Measurements from ENCODE around the gene GIT1.

GIT1 gene

DNA sequence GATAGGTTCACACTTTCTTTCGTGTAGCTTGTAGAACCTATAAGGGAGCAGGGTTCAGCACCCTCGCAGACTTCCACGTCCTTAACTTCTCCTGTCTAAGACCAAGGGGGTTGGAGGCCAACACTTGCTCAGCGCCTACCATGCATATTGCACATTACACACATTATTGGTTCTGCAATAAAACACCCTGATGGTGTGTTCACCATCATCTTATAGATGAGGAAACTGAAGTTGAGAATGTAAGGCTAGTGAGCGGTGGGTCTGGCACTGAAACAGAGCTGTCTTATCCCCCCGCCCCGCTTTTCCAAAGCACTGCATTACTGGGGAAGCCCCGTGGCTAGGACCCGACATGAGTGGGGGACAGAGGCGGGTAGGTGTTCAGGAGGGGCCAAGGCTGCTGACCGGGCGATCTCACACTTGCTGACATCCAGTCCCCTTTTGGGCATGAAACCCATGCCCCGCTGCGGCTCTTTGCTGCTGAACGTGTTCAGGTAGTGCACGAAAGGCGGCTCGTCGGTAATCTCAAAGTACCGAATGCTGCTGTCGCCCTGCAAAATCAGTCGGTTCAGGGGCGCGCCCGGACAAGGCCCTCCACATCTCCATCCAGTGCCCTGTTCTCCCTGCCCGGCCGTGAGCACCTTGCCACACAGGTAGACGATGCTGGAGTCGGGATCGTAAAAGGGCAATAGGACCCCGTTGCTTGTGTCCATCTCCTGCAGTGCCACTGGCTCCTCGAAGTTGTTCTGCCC is 27.0 kb upstream of the GIT1 start:
- TF ChIP-seq FOXP2 (optimal IDR thresholded peaks at IDR 0.05; ENCODE audit: borderline replicate concordance, extremely low read depth, extremely low read length, insufficient read depth) (no peak), TAF1 (IDR thresholded peaks at IDR 0.05; ENCODE audit: borderline replicate concordance, insufficient read depth, low read length) (no peak), POLR2AphosphoS5 (IDR thresholded peaks at IDR 0.05; ENCODE audit: low read depth, low read length) (no peak), SIN3A (IDR thresholded peaks at IDR 0.05; ENCODE audit: borderline replicate concordance, insufficient read depth, low read length) (no peak)
- TF ChIP-seq, protein P1, sequence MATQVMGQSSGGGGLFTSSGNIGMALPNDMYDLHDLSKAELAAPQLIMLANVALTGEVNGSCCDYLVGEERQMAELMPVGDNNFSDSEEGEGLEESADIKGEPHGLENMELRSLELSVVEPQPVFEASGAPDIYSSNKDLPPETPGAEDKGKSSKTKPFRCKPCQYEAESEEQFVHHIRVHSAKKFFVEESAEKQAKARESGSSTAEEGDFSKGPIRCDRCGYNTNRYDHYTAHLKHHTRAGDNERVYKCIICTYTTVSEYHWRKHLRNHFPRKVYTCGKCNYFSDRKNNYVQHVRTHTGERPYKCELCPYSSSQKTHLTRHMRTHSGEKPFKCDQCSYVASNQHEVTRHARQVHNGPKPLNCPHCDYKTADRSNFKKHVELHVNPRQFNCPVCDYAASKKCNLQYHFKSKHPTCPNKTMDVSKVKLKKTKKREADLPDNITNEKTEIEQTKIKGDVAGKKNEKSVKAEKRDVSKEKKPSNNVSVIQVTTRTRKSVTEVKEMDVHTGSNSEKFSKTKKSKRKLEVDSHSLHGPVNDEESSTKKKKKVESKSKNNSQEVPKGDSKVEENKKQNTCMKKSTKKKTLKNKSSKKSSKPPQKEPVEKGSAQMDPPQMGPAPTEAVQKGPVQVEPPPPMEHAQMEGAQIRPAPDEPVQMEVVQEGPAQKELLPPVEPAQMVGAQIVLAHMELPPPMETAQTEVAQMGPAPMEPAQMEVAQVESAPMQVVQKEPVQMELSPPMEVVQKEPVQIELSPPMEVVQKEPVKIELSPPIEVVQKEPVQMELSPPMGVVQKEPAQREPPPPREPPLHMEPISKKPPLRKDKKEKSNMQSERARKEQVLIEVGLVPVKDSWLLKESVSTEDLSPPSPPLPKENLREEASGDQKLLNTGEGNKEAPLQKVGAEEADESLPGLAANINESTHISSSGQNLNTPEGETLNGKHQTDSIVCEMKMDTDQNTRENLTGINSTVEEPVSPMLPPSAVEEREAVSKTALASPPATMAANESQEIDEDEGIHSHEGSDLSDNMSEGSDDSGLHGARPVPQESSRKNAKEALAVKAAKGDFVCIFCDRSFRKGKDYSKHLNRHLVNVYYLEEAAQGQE (IDR thresholded peaks at IDR 0.05; ENCODE audit: insufficient read depth in 1 of 2, low read depth in 2 of 2, low read length in 2 of 2), result no peak

DNA sequence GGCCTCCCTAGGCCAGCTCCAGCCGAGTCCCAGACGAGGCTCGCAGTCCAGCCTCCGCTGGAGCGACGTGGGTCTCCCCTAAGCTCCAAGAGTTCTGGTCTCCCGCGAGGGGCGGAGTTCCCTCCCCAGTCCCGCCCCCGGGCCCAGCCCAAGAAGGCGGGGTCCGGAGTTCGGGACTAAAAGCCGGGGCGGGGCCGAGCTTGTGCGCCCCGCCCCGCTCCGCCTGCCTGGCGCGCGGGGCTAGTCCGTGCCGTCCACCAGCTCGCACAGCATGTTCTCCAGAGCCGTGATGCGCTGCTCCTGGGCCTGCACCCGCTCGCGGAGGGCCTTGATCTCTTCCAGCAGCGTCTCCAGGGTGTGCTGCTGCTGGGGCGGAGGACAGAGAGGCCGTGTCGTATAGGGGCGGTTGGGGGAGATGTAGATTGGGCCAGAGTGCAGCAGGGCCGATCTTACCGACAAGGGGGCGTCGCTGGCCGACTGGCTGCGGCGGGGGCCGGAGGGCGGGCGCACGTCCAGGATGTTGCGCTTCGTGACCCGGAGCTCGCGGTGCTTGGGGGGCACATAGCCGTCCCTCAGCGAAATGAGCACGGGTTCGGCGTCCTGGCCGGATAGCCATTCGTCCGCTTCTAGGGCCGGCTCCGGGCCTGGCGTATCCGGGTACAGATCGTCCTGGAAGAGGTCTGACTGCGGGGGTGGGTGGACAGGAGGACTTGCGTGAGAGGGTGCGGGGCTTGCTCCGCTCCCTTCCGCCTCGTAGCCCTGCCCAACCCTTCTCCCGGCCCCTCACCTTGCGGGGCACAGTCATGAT is 26.2 kb upstream of the GIT1 start:
- no peak for TF ChIP-seq TAF1 (IDR thresholded peaks at IDR 0.05; ENCODE audit: borderline replicate concordance, insufficient read depth, low read length)
- TF ChIP-seq, protein P1 (IDR thresholded peaks at IDR 0.05; ENCODE audit: insufficient read depth in 1 of 2, low read depth in 2 of 2, low read length in 2 of 2), result no peak
- no peak for TF ChIP-seq FOXP2 (optimal IDR thresholded peaks at IDR 0.05; ENCODE audit: borderline replicate concordance, extremely low read depth, extremely low read length, insufficient read depth)
- TF ChIP-seq POLR2AphosphoS5 (IDR thresholded peaks at IDR 0.05; ENCODE audit: low read depth, low read length), result no peak

DNA sequence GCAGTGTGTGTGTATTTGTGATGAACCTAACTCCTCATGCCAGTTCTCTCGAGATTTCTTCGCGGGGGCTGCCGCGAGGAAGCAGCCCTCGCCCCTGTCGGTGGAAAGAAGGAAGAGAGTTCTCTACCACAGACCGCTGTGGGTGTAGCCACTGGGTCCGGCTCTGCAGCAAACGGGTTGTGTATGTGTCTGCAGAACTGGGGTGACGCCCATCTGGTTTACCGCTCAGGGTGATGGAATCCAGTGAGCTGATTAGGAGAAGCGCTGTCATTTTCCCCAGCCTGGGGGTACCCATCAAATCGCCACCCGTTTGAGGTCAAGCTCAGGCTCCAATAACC is 25.6 kb upstream of the GIT1 start:
- TF ChIP-seq TAF1 (IDR thresholded peaks at IDR 0.05; ENCODE audit: borderline replicate concordance, insufficient read depth, low read length), result no peak
- no peak for TF ChIP-seq FOXP2 (optimal IDR thresholded peaks at IDR 0.05; ENCODE audit: borderline replicate concordance, extremely low read depth, extremely low read length, insufficient read depth)
- TF ChIP-seq SIN3A (IDR thresholded peaks at IDR 0.05; ENCODE audit: borderline replicate concordance, insufficient read depth, low read length), result no peak
- TF ChIP-seq, protein P1 (IDR thresholded peaks at IDR 0.05; ENCODE audit: insufficient read depth in 1 of 2, low read depth in 2 of 2, low read length in 2 of 2), result no peak
- no peak for TF ChIP-seq POLR2AphosphoS5 (IDR thresholded peaks at IDR 0.05; ENCODE audit: low read depth, low read length)

DNA sequence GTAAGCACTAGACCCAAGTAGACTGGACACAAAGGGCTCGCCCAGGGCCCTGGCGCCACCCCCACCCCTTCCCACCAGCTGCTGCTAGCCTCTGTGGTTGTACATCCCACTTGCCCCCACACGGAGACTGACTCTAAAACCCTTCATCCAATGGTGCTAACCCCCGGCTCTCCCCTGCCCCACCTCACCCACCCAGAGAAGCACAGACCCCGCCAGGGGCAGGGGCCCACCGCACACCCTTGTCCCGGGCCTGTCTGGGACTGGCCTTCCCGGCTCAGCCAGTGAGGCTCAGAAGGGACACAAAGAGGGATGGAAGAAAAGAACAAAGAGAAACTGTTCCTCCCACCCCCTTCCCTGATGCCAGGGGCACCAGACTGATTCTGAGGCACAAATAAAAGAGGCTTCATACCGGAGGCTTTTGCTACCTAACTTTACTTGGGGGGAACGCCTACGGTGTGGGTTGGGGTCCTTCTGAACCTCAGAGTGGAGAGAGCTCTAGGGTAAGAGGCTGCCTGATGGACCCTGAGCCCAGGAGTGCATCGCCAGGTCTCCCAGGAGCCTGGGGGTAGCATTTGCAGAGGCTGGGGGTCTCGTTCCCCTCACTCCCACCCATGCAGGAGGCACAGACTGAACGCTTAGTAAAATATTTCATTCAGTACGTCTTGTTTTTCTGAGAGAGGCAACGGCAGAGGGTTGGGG is 25.1 kb upstream of the GIT1 start:
- TF ChIP-seq, protein P1 (IDR thresholded peaks at IDR 0.05; ENCODE audit: insufficient read depth in 1 of 2, low read depth in 2 of 2, low read length in 2 of 2), result no peak
- TF ChIP-seq FOXP2 (optimal IDR thresholded peaks at IDR 0.05; ENCODE audit: borderline replicate concordance, extremely low read depth, extremely low read length, insufficient read depth) (no peak), TAF1 (IDR thresholded peaks at IDR 0.05; ENCODE audit: borderline replicate concordance, insufficient read depth, low read length) (no peak), POLR2AphosphoS5 (IDR thresholded peaks at IDR 0.05; ENCODE audit: low read depth, low read length) (no peak), SIN3A (IDR thresholded peaks at IDR 0.05; ENCODE audit: borderline replicate concordance, insufficient read depth, low read length) (no peak)

Measured in PFSK-1 (cell line).